ENCODE results near the gene HSD17B2. TPM values are rescaled to one million over a fixed set of nuclear protein-coding genes. Genes with fewer than 3 reads are reported as not detected.
A peak's percentile ranks its signal among the peaks of the same experiment; 100 is the strongest.

The HSD17B2 gene
- total and polyA plus RNA-seq, 4 donors: 2.7 to 6.2 (median 3.1) TPM

GRCh38 chr16:82043680-82044584 is 8.9 kb downstream of the HSD17B2 start:
- ATAC-seq (ENCODE audit: insufficient read depth, low FRiP score) (no peak), DNase-seq (peak; percentile 56 to 95 (median 93))
- H3K9ac ChIP-seq (ENCODE audit: insufficient read depth in 1 of 2, low read length in 2 of 2): no peak overlapping the region
- 69 to 76% methylated on average over 6 of the region's 6 CpGs for WGBS, 2 donors
- H3K27ac ChIP-seq (ENCODE audit: low read depth in 1 of 2, low read length in 1 of 2): peak overlapping the region in 1 of 2 donors; percentile 74
- H3K4me1 ChIP-seq (ENCODE audit: control insufficient read depth in 5 of 5, insufficient read depth in 5 of 5, low read length in 5 of 5): peaks cover 0 to 21% (median 4%) of the 10 kb centered on the region in 5 donors
- no peaks in the 10 kb centered on the region for H3K36me3 ChIP-seq (ENCODE audit: control insufficient read depth in 4 of 4, insufficient read depth in 4 of 4, low read length in 4 of 4)
- H3K4me3 ChIP-seq: no peak overlapping the region
- H3K27me3 ChIP-seq (ENCODE audit: control insufficient read depth in 3 of 3, insufficient read depth in 3 of 3, low read length in 2 of 3): no peaks in the 10 kb centered on the region
- no peak for TF ChIP-seq CTCF (IDR thresholded peaks at IDR 0.05; ENCODE audit: control extremely low read depth, extremely low read depth)
- no peaks in the 10 kb centered on the region for H3K9me3 ChIP-seq (ENCODE audit: control insufficient read depth in 4 of 4, insufficient read depth in 3 of 4, low read length in 3 of 4)

- Histone ChIP-seq H3K36me3 (ENCODE audit: control insufficient read depth in 4 of 4, insufficient read depth in 4 of 4, low read length in 4 of 4) (no peaks in the 10 kb centered on the region), H3K27ac (ENCODE audit: low read depth in 1 of 2, low read length in 1 of 2) (peak overlapping the region in 1 of 2 donors; percentile 74), H3K4me3 (no peak overlapping the region), H3K27me3 (ENCODE audit: control insufficient read depth in 3 of 3, insufficient read depth in 3 of 3, low read length in 2 of 3) (no peaks in the 10 kb centered on the region), H3K9me3 (ENCODE audit: control insufficient read depth in 4 of 4, insufficient read depth in 3 of 4, low read length in 3 of 4) (no peaks in the 10 kb centered on the region), H3K4me1 (ENCODE audit: control insufficient read depth in 5 of 5, insufficient read depth in 5 of 5, low read length in 5 of 5) (peaks cover 0 to 21% (median 4%) of the 10 kb centered on the region in 5 donors), H3K9ac (ENCODE audit: insufficient read depth in 1 of 2, low read length in 2 of 2) (no peak overlapping the region)
- 79 to 80% methylated on average over 3 of the region's 3 CpGs for WGBS, 2 donors
- TF ChIP-seq CTCF (IDR thresholded peaks at IDR 0.05; ENCODE audit: control extremely low read depth, extremely low read depth): no peak
- DNase-seq (peak; percentile 30 to 53 (median 35)), ATAC-seq (ENCODE audit: insufficient read depth, low FRiP score) (no peak)
Measured at GRCh38 chr16:82044585-82044911, 9.5 kb downstream of the HSD17B2 start.

- 41 to 63% methylated on average over 2 of the region's 2 CpGs for WGBS, 2 donors
- no peak overlapping the region for H3K27ac ChIP-seq (ENCODE audit: low read depth in 1 of 2, low read length in 1 of 2)
Measured at GRCh38 chr16:82045465-82045864, 10.4 kb downstream of the HSD17B2 start.

More at GRCh38 chr16:82045465-82045864, 10.4 kb downstream of the HSD17B2 start:
- Histone ChIP-seq H3K9me3 (ENCODE audit: control insufficient read depth in 4 of 4, insufficient read depth in 3 of 4, low read length in 3 of 4) (no peaks in the 10 kb centered on the region), H3K9ac (ENCODE audit: insufficient read depth in 1 of 2, low read length in 2 of 2) (no peak overlapping the region), H3K4me3 (no peak overlapping the region), H3K27me3 (ENCODE audit: control insufficient read depth in 3 of 3, insufficient read depth in 3 of 3, low read length in 2 of 3) (no peaks in the 10 kb centered on the region), H3K4me1 (ENCODE audit: control insufficient read depth in 5 of 5, insufficient read depth in 5 of 5, low read length in 5 of 5) (peaks cover 0 to 25% (median 4%) of the 10 kb centered on the region in 5 donors), H3K36me3 (ENCODE audit: control insufficient read depth in 4 of 4, insufficient read depth in 4 of 4, low read length in 4 of 4) (no peaks in the 10 kb centered on the region)
- no peak for TF ChIP-seq CTCF (IDR thresholded peaks at IDR 0.05; ENCODE audit: control extremely low read depth, extremely low read depth)
- ATAC-seq (ENCODE audit: insufficient read depth, low FRiP score): no peak
- peak in 1 of 3 donors; percentile 19 for DNase-seq
